ENCODE measurements around the gene BBS10.
"Not testable (repeated sequence)": the region's sequence is repeated elsewhere in the genome, so short reads cannot be mapped to it uniquely, and the experiment has no call there.

BBS10 gene

DNA sequence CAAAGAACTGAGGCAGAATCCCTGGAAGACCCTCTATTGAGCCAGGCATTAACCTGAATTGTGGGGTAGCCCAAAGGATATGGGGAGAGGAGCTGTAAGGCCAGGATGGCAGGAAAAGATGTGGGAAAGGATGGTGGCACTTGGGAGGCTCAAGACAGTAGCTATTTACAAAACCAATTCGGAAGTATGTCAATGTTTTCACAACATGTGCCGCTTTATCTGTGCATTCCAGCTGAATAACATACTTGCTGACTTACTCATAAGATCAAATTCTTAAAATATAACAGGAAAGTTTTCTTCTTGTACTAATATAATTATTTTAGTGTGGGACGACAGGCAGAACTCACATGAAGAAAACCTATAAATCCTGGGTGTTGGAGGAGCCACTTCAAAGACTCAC lies 10.6 kb downstream of the BBS10 start:
- peak; percentile 45 for DNase-seq (ENCODE audit: low read depth)
- TF ChIP-seq, protein P1, sequence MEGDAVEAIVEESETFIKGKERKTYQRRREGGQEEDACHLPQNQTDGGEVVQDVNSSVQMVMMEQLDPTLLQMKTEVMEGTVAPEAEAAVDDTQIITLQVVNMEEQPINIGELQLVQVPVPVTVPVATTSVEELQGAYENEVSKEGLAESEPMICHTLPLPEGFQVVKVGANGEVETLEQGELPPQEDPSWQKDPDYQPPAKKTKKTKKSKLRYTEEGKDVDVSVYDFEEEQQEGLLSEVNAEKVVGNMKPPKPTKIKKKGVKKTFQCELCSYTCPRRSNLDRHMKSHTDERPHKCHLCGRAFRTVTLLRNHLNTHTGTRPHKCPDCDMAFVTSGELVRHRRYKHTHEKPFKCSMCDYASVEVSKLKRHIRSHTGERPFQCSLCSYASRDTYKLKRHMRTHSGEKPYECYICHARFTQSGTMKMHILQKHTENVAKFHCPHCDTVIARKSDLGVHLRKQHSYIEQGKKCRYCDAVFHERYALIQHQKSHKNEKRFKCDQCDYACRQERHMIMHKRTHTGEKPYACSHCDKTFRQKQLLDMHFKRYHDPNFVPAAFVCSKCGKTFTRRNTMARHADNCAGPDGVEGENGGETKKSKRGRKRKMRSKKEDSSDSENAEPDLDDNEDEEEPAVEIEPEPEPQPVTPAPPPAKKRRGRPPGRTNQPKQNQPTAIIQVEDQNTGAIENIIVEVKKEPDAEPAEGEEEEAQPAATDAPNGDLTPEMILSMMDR (conservative IDR thresholded peaks at IDR 0.05; ENCODE audit: control insufficient read depth, insufficient read depth, low read depth, low read length), result no peak
- H3K4me3 ChIP-seq (ENCODE audit: control insufficient read depth, low read depth, low read length), result no peak overlapping the region

DNA sequence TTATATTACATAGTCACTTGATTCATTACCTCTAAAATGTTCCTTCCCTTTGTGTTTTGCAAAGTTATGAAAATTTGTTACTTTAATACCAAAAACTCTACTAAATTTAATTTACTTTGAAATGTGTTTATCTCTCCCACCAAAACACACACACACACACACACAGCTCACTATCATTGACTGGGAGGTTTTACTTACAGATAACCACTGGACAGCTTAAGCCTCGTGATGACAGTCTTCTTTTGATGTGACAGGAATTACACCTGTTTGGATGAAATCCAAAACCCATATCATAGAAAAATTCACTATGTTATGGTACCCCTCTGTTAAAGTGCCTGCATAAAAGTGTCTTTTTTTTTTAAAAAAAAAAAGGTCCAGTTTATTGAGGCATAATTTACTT lies 15.6 kb downstream of the BBS10 start:
- H3K4me3 ChIP-seq (ENCODE audit: control insufficient read depth, low read depth, low read length), result no peak overlapping the region
- DNase-seq (ENCODE audit: low read depth), result no peak
- TF ChIP-seq, protein P1 (conservative IDR thresholded peaks at IDR 0.05; ENCODE audit: control insufficient read depth, insufficient read depth, low read depth, low read length), result no peak

DNA sequence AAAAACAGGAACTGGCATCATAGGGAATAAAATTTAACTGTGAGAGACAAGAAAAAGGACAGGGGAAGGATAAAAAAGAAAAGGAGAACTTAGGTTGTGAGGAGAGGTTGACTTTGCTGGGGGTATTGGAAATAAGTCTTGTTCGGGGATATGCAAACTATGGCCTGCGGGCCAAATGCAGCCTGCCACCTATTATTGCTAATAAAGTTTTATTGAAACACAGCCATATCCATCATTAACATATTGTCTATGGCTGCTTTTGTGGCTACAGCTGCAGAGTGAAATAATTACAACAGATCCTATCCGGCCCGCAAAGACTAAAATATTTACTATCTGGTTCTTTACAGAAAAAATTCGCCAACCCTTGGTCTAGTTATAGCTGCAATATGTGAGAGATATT lies 18.6 kb downstream of the BBS10 start:
- no peak for DNase-seq (ENCODE audit: low read depth)
- H3K4me3 ChIP-seq (ENCODE audit: control insufficient read depth, low read depth, low read length), result no peak overlapping the region
- TF ChIP-seq, protein P1 (conservative IDR thresholded peaks at IDR 0.05; ENCODE audit: control insufficient read depth, insufficient read depth, low read depth, low read length), result no peak

DNA sequence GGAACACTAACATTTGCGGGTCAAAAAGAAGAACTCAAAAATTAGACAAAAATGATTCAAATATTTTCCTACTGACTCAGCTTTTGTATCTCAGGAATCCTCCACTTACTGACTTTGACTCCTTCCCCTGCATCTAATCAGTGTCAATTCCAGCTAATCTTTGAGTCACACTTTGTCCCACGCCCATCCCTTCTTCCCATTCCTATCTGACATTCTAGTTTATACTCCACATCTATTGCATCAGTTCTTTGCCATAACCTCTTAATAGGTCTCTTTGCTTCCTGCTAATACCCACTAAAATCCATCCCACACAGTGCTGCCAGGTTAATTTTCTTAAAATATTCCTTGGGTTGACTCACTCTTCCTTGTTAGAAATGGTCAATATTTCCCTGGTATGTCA lies 19.1 kb downstream of the BBS10 start:
- TF ChIP-seq, protein P1 (conservative IDR thresholded peaks at IDR 0.05; ENCODE audit: control insufficient read depth, insufficient read depth, low read depth, low read length), result no peak
- no peak overlapping the region for H3K4me3 ChIP-seq (ENCODE audit: control insufficient read depth, low read depth, low read length)
- peak; percentile 80 for DNase-seq (ENCODE audit: low read depth)

DNA sequence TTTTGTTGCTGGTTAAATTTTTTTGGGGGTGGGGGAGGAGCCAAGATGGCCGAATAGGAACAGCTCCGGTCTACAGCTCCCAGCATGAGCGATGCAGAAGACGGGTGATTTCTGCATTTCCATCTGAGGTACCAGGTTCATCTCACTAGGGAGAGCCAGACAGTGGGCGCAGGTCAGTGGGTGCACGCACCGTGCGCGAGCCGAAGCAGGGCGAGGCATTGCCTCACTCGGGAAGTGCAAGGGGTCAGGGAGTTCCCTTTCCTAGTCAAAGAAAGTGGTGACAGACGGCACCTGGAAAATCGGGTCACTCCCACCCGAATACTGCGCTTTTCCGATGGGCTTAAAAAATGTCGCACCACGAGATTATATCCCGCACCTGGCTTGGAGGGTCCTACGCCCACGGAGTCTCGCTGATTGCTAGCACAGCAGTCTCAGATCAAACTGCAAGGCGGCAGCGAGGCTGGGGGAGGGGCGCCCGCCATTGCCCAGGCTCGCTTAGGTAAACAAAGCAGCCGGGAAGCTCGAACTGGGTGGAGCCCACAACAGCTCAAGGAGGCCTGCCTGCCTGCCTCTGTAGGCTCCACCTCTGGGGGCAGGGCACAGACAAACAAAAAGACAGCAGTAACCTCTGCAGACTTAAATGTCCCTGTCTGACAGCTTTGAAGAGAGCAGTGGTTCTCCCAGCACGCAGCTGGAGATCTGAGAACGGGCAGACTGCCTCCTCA lies 28.5 kb downstream of the BBS10 start:
- not testable (repeated sequence) for DNase-seq (ENCODE audit: low read depth)

DNA sequence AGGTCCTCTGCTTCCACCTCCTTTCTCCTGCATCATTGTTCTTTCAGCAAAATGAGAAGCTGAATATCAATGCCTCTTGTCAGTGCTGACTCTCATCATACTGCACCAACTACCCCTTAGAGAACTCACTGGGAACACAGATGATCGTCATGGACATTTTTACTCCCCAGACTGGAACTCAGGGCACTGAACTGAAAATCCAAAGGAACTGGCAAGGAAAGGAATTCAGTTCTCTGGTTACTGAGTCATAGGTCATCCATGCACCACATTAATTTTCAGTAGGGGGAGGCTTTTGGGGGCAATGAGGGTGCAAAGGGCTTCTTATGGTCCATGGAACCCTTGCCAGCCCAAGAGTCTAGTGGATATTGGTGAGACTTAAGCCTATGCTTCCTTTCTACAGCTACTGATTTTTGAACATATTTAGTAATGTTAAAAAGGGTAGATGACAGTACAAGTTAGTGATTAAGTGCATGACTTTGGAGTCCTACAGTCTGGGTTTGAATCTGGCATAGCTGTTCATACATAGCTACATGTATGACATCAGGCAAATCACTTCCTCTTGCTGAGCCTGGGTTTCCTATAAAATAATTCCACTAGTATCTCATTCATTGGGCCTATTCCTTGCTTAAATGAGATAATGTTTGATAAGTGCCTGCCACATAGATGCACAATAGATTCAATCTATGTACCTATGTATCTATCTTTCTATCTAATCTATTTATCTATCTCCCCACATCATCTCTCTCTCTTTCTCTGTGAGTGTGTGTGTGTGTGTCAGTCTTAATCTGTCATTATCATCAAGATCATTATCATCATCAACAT lies 29.2 kb downstream of the BBS10 start:
- TF ChIP-seq, protein P1 (conservative IDR thresholded peaks at IDR 0.05; ENCODE audit: control insufficient read depth, insufficient read depth, low read depth, low read length), result no peak
- no peak overlapping the region for H3K4me3 ChIP-seq (ENCODE audit: control insufficient read depth, low read depth, low read length)
- DNase-seq (ENCODE audit: low read depth), result no peak

More for the DNA sequence above, 28.5 kb downstream of the BBS10 start:
- H3K4me3 ChIP-seq (ENCODE audit: control insufficient read depth, low read depth, low read length), result not testable (repeated sequence)

DNA sequence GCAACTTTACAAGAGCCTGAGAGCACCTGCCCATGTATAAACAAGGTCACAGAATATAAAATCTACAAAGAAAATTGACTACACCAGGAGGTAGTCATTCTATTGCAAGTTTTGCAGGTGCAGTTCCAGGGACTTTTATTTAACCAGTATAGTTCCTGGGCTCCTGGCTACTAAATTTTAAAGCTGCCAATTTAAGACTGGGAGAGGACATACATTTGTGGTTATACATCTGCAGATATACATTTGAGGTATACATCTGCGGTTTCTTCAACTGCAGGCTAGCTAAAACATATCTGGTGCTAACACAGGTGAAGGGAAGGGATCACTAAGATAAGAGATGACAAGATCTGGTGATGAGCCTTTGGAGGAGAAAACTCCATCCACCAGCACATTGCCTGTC lies 30.2 kb downstream of the BBS10 start:
- no peak overlapping the region for H3K4me3 ChIP-seq (ENCODE audit: control insufficient read depth, low read depth, low read length)
- DNase-seq (ENCODE audit: low read depth), result no peak
- TF ChIP-seq, protein P1 (conservative IDR thresholded peaks at IDR 0.05; ENCODE audit: control insufficient read depth, insufficient read depth, low read depth, low read length), result no peak
